Liver (tissue), 9 donors: ENCODE data around the gene IQCE. TPM values are rescaled to one million over a fixed set of nuclear protein-coding genes. Genes with fewer than 3 reads are reported as not detected.

ENCODE experiments used
- DNase-seq: peaks from one replicate; pipeline ENCODE4 v3.0.0-alpha.2; 2017; ENCODE audit warnings: low spot score
- H3K27ac ChIP-seq, 2 donors: one replicate each; pipeline ENCODE4 v1.7.0; 2013; ENCODE audit warnings: inconsistent platforms in 2 of 2, low read length in 2 of 2, control low read depth in 1 of 2, low read depth in 1 of 2, mild to moderate bottlenecking in 1 of 2
- H3K27me3 ChIP-seq, 4 donors: one replicate each; pipeline versions ENCODE4 v1.6.1 to v1.7.0; 2013; ENCODE audit warnings: low read length in 3 of 4, inconsistent platforms in 1 of 4, mild to moderate bottlenecking in 1 of 4, moderate library complexity in 1 of 4; ENCODE audit not compliant: control insufficient read depth in 4 of 4, insufficient read depth in 4 of 4
- H3K36me3 ChIP-seq, 4 donors: one replicate each; pipeline versions ENCODE4 v1.6.1 to v1.7.0; 2013; ENCODE audit warnings: low read length in 3 of 4, mild to moderate bottlenecking in 3 of 4, low read depth in 1 of 4, moderate library complexity in 1 of 4; ENCODE audit not compliant: control insufficient read depth in 4 of 4, insufficient read depth in 3 of 4
- H3K4me1 ChIP-seq, 4 donors: one replicate each; pipeline versions ENCODE4 v1.6.1 to v1.7.0; 2013; ENCODE audit warnings: low read length in 3 of 4, mild to moderate bottlenecking in 3 of 4, moderate library complexity in 1 of 4; ENCODE audit not compliant: control insufficient read depth in 4 of 4, insufficient read depth in 4 of 4
- H3K4me3 ChIP-seq, 3 donors: one replicate each; pipeline versions ENCODE4 v1.6.1 to v1.7.0; 2013; ENCODE audit warnings: low read length in 3 of 3, control low read depth in 1 of 3, low read depth in 1 of 3, mild to moderate bottlenecking in 1 of 3
- H3K9ac ChIP-seq, 2 donors: one replicate each; pipeline ENCODE4 v1.7.0; 2013; ENCODE audit warnings: low read length in 2 of 2, mild to moderate bottlenecking in 2 of 2, moderate library complexity in 2 of 2, control low read depth in 1 of 2, low read depth in 1 of 2
- H3K9me3 ChIP-seq, 4 donors: one replicate each; pipeline versions ENCODE4 v1.6.1 to v1.7.0; 2013; ENCODE audit warnings: low read length in 3 of 4; ENCODE audit not compliant: control insufficient read depth in 4 of 4
- ATF3 ChIP-seq: IDR thresholded peaks from 2 replicates; pipeline ENCODE4 v1.6.1; 2016; ENCODE audit warnings: antibody characterized with exemption
- CTCF ChIP-seq: fragments of 150-350 bp; IDR thresholded peaks from 2 replicates; pipeline ENCODE4 v1.5.1; 2017; ENCODE audit warnings: improper control_type of control experiment, low read depth, low read length; ENCODE audit not compliant: missing input control
- EGR1 ChIP-seq, 2 donors: IDR thresholded peaks; 2 replicates each; pipeline ENCODE4 v1.6.1; 2016 to 2018; ENCODE audit warnings: antibody characterized with exemption in 2 of 2, low read depth in 2 of 2
- FOXA1 ChIP-seq: IDR thresholded peaks from 2 replicates; pipeline ENCODE4 v1.6.1; 2016; ENCODE audit warnings: antibody characterized with exemption
- FOXA2 ChIP-seq: IDR thresholded peaks from 2 replicates; pipeline ENCODE4 v1.6.1; 2016; ENCODE audit warnings: antibody characterized with exemption
- GABPA ChIP-seq, 2 donors: IDR thresholded peaks in 1 of 2; conservative IDR thresholded peaks in 1 of 2; 2 replicates each; pipeline ENCODE4 v1.6.1; 2016; ENCODE audit warnings: antibody characterized with exemption in 2 of 2, mild to moderate bottlenecking in 1 of 2, moderate library complexity in 1 of 2
- HNF4A ChIP-seq, 2 donors: conservative IDR thresholded peaks; 2 replicates each; pipeline ENCODE4 v1.6.1; 2016; ENCODE audit warnings: antibody characterized with exemption in 2 of 2, mild to moderate bottlenecking in 2 of 2
- HNF4G ChIP-seq: IDR thresholded peaks from 2 replicates; pipeline ENCODE4 v1.6.1; 2016; ENCODE audit warnings: antibody characterized with exemption
- JUND ChIP-seq, 2 donors: IDR thresholded peaks; 2 replicates each; pipeline ENCODE4 v1.6.1; 2016; ENCODE audit warnings: antibody characterized with exemption in 2 of 2
- MAX ChIP-seq: IDR thresholded peaks from 2 replicates; pipeline ENCODE4 v1.6.1; 2016; ENCODE audit warnings: antibody characterized with exemption
- NR2F2 ChIP-seq: IDR thresholded peaks from 2 replicates; pipeline ENCODE4 v1.6.1; 2016; ENCODE audit warnings: antibody characterized with exemption
- RAD21 ChIP-seq, 2 donors: IDR thresholded peaks; 2 replicates each; pipeline ENCODE4 v1.6.1; 2016; ENCODE audit warnings: antibody characterized with exemption in 2 of 2, mild to moderate bottlenecking in 2 of 2
- REST ChIP-seq: IDR thresholded peaks from 2 replicates; pipeline ENCODE4 v1.6.1; 2016; ENCODE audit warnings: antibody characterized with exemption, mild to moderate bottlenecking
- RXRA ChIP-seq, 2 donors: IDR thresholded peaks; 2 replicates each; pipeline ENCODE4 v1.6.1; 2017 to 2018; ENCODE audit warnings: antibody characterized with exemption in 2 of 2, mild to moderate bottlenecking in 1 of 2
- SP1 ChIP-seq: IDR thresholded peaks from 2 replicates; pipeline ENCODE4 v1.6.1; 2018; ENCODE audit warnings: antibody characterized with exemption, mild to moderate bottlenecking
- TAF1 ChIP-seq: conservative IDR thresholded peaks from 2 replicates; pipeline ENCODE4 v1.6.1; 2016; ENCODE audit warnings: antibody characterized with exemption, mild to moderate bottlenecking
- YY1 ChIP-seq: IDR thresholded peaks from 2 replicates; pipeline ENCODE4 v1.6.1; 2016; ENCODE audit warnings: antibody characterized with exemption, mild to moderate bottlenecking
- WGBS: extraction: QIAGEN DNeasy Blood & Tissue Kit; methylation state at CpG from one replicate; pipeline ENCODE4 v1.1.7; 2013; 5-methylcytosine and 5-hydroxymethylcytosine counted together
- polyA plus RNA-seq, 2 donors: library from polyadenylated mRNA; stranded (reverse) in 1 of 2; unstranded in 1 of 2; fragments of 200-250 nt in 1 of 2; fragments of >200 nt in 1 of 2; fragmentation: Nextera tagmentation in 1 of 2; extraction: Ambion mirVana in 1 of 2; gene quantifications; one replicate each; pipeline versions ENCODE4 v1.2.1 to v1.2.3, GENCODE V29; 2013 to 2015
- total RNA-seq, 2 donors: library from RNA; depleted of rRNA; stranded (reverse); fragments of >200 nt; gene quantifications; one replicate each; pipeline ENCODE4 v1.2.3, GENCODE V29; 2014
- TF ChIP-seq, protein P1 (sequence below): IDR thresholded peaks from 2 replicates; pipeline ENCODE4 v1.6.1; 2016; ENCODE audit warnings: antibody characterized with exemption
- donor health status: healthy.
- donor health status: healthy.
- donor health status: healthy.
- donor health status: healthy.
- donor health status: healthy.

The IQCE gene
- total and polyA plus RNA-seq, 4 donors, result 2.1 to 5.9 (median 3.6) TPM

GRCh38 chr7:2510130-2510776 is 48.5 kb upstream of the IQCE start:
- H3K27me3 ChIP-seq, result no peaks in the 10 kb centered on the region
- H3K36me3 ChIP-seq, result no peaks in the 10 kb centered on the region
- WGBS, result 88% methylated on average over 13 of the region's 13 CpGs
- H3K4me1 ChIP-seq, result peaks cover 0 to 11% (median 3%) of the 10 kb centered on the region in 4 donors
- no peak overlapping the region for H3K4me3 ChIP-seq
- no peak overlapping the region for H3K9ac ChIP-seq
- TF ChIP-seq HNF4A (conservative IDR thresholded peaks at IDR 0.05) (no peak), FOXA1 (no peak), SP1 (no peak), RAD21 (IDR thresholded peaks at IDR 0.05) (no peak), MAX (no peak), JUND (IDR thresholded peaks at IDR 0.05) (no peak), CTCF (no peak), HNF4G (no peak), REST (no peak), RXRA (IDR thresholded peaks at IDR 0.05) (no peak), GABPA (IDR thresholded peaks at IDR 0.05 in 1 of 2, conservative IDR thresholded peaks at IDR 0.05 in 1 of 2) (no peak), EGR1 (IDR thresholded peaks at IDR 0.05; ENCODE audit: low read depth in 2 of 2) (no peak), NR2F2 (no peak), ATF3 (no peak), YY1 (no peak), TAF1 (no peak), FOXA2 (no peak)
- TF ChIP-seq, protein P1, sequence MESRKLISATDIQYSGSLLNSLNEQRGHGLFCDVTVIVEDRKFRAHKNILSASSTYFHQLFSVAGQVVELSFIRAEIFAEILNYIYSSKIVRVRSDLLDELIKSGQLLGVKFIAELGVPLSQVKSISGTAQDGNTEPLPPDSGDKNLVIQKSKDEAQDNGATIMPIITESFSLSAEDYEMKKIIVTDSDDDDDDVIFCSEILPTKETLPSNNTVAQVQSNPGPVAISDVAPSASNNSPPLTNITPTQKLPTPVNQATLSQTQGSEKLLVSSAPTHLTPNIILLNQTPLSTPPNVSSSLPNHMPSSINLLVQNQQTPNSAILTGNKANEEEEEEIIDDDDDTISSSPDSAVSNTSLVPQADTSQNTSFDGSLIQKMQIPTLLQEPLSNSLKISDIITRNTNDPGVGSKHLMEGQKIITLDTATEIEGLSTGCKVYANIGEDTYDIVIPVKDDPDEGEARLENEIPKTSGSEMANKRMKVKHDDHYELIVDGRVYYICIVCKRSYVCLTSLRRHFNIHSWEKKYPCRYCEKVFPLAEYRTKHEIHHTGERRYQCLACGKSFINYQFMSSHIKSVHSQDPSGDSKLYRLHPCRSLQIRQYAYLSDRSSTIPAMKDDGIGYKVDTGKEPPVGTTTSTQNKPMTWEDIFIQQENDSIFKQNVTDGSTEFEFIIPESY, result no peak
- peak overlapping the region in 1 of 2 donors; percentile 62 for H3K27ac ChIP-seq
- H3K9me3 ChIP-seq, result no peaks in the 10 kb centered on the region
- DNase-seq, result no peak
